Measurements from ENCODE around the gene CACNA1B. TPM values are rescaled to one million over a fixed set of nuclear protein-coding genes. Genes with fewer than 3 reads are reported as not detected.

The CACNA1B gene
- polyA plus RNA-seq, 4 donors = under 0.01 to 0.91 (median 0.18) TPM; not detected in 1

DNA sequence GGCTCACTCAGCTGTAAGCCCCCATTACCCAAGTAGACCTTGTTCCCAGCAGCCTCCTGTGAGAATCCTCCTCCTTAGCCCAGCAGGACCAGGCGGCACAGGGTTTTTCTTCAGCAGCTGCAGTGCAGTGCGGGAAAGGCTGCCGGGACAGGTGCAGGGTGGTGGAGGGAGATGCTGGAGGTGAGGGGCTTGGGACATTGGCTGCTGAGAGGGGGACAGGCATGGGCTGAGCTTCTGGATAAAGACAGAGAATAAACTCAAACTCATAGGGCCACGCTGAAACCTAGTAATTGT lies 174.7 kb downstream of the CACNA1B start:
- FAIRE-seq (no peak), DNase-seq (no peak)
- 91 to 94% (median 92%) methylated on average over 4 of the region's 4 CpGs for WGBS, 3 donors
- Histone ChIP-seq H3K36me3 (ENCODE audit: control insufficient read depth in 3 of 3, insufficient read depth in 2 of 3, low read depth in 1 of 3, low read length in 3 of 3) (no peaks in the 10 kb centered on the region), H3K4me1 (ENCODE audit: control insufficient read depth in 3 of 3, insufficient read depth in 2 of 3, low read depth in 1 of 3, low read length in 2 of 3) (no peaks in the 10 kb centered on the region), H3K27me3 (ENCODE audit: control insufficient read depth in 3 of 3, insufficient read depth in 3 of 3, low read length in 3 of 3) (no peaks in the 10 kb centered on the region), H3K9me3 (ENCODE audit: control insufficient read depth in 2 of 2, insufficient read depth in 1 of 2, low read depth in 1 of 2, low read length in 1 of 2) (no peaks in the 10 kb centered on the region), H3K27ac (ENCODE audit: low read depth in 1 of 3, low read length in 2 of 3) (no peak overlapping the region), H3K4me3 (ENCODE audit: low read depth in 1 of 3, low read length in 3 of 3) (no peak overlapping the region)

DNA sequence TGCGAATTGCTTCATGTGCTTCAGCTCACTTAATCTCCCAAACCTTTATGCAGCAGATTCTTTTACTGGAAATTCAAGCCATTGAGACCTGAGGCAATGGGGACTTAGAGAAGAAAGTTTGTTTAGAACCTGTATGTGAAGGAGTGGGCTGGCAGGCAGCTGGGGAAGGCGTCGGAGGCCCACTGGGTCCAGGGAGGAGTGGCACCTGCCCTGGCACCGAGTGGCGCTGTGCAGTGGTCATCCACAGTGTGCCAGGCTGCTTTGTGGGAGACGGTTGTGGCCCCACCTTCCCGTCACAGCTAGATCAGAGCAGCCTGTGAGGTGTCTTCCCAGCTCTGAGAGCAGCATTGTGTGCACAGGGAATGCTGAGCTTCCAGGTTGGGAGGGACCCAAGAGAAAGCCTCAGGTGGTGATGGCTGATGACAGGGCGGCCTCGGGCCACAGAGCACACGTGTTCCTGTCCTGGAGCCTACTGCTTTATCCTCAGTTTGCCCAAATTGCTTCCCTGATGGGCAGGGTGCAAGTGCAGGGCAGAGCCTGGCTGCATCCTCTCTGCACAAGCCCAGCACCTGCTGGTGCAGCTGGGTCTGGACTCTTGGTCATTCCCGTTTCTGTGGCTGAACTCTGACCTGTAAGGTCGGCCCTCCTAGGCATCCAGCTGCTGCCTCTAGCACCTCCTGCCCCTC lies 175.2 kb downstream of the CACNA1B start:
- Histone ChIP-seq H3K9me3 (ENCODE audit: control insufficient read depth in 2 of 2, insufficient read depth in 1 of 2, low read depth in 1 of 2, low read length in 1 of 2) (no peaks in the 10 kb centered on the region), H3K27me3 (ENCODE audit: control insufficient read depth in 3 of 3, insufficient read depth in 3 of 3, low read length in 3 of 3) (no peaks in the 10 kb centered on the region), H3K27ac (ENCODE audit: low read depth in 1 of 3, low read length in 2 of 3) (no peak overlapping the region), H3K4me3 (ENCODE audit: low read depth in 1 of 3, low read length in 3 of 3) (no peak overlapping the region), H3K36me3 (ENCODE audit: control insufficient read depth in 3 of 3, insufficient read depth in 2 of 3, low read depth in 1 of 3, low read length in 3 of 3) (no peaks in the 10 kb centered on the region), H3K4me1 (ENCODE audit: control insufficient read depth in 3 of 3, insufficient read depth in 2 of 3, low read depth in 1 of 3, low read length in 2 of 3) (no peaks in the 10 kb centered on the region)
- WGBS, 3 donors = 65 to 78% (median 68%) methylated on average over 12 of the region's 12 CpGs
- DNase-seq (no peak), FAIRE-seq (no peak)

DNA sequence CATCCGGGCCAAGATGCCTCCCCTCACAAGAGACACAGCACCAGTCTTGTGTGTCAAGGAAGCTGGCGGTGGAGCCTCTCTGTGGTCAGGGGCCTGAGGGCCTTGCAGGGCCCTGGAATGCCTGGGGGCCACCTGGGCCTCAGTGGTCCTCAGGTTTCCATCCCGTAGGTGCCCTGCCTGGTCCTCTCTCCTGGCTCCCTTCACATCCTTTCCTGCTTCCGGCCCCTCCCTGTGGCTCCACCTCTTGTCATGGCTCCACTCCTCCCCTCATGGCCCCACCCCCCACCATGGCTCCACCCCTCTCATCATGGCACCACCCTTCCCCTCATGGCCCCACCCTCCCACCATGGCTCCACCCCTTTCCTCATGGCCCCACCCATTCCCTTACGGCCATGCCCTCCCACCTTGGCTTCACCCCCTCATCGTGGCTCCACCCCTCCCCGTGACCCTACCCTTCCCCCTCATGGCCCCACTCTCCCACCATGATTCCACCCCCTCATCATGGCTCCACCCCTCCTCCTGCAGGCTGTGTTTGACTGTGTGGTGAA lies 175.8 kb downstream of the CACNA1B start:
- Histone ChIP-seq H3K36me3 (ENCODE audit: control insufficient read depth in 3 of 3, insufficient read depth in 2 of 3, low read depth in 1 of 3, low read length in 3 of 3) (no peaks in the 10 kb centered on the region), H3K27ac (ENCODE audit: low read depth in 1 of 3, low read length in 2 of 3) (no peak overlapping the region), H3K27me3 (ENCODE audit: control insufficient read depth in 3 of 3, insufficient read depth in 3 of 3, low read length in 3 of 3) (no peaks in the 10 kb centered on the region), H3K9me3 (ENCODE audit: control insufficient read depth in 2 of 2, insufficient read depth in 1 of 2, low read depth in 1 of 2, low read length in 1 of 2) (no peaks in the 10 kb centered on the region), H3K4me3 (ENCODE audit: low read depth in 1 of 3, low read length in 3 of 3) (no peak overlapping the region), H3K4me1 (ENCODE audit: control insufficient read depth in 3 of 3, insufficient read depth in 2 of 3, low read depth in 1 of 3, low read length in 2 of 3) (no peaks in the 10 kb centered on the region)
- FAIRE-seq (no peak), DNase-seq (no peak)
- WGBS, 3 donors = 60 to 67% (median 66%) methylated on average over 6 to 7 of the region's 7 CpGs

DNA sequence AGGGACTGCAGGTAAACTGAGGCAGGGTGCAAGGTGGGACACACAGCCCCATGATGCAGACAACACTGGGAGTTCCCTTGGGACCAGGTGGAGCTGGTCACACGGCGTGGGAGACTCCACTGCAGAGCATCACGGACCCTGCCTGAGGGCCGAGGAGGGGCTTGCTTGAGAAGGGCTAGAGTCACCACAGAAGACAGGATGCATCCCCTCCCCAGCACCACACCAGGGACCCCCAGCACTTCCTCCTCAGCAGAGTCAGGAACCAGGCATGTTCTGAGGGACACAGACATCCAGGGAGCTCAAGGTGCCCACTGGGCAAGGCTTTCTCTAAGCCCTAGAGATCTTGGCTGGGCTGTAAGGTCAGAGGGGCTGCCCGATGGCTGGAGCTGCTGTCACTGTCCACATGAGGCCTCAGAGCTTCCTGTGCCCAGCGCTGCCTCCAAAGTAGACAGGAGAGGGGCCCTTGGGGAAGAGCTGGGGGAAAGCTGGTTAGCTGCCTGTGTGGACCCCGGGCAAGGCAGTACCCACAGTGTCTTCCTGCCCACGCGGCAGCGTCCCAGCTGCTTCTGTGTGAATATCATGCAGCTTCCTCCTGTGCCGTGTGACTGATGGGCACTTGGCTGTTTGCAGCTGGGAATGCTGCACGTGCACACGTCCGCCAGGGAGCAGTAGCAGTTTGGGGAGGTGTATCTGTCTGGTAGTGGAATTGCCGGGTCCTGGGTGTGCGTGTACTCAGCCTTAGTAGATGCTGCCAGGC lies 176.6 kb downstream of the CACNA1B start:
- WGBS, 3 donors = 55 to 71% (median 58%) methylated on average over 16 of the region's 16 CpGs
- Histone ChIP-seq H3K4me3 (ENCODE audit: low read depth in 1 of 3, low read length in 3 of 3) (no peak overlapping the region), H3K4me1 (ENCODE audit: control insufficient read depth in 3 of 3, insufficient read depth in 2 of 3, low read depth in 1 of 3, low read length in 2 of 3) (no peaks in the 10 kb centered on the region), H3K27ac (ENCODE audit: low read depth in 1 of 3, low read length in 2 of 3) (no peak overlapping the region), H3K36me3 (ENCODE audit: control insufficient read depth in 3 of 3, insufficient read depth in 2 of 3, low read depth in 1 of 3, low read length in 3 of 3) (no peaks in the 10 kb centered on the region), H3K27me3 (ENCODE audit: control insufficient read depth in 3 of 3, insufficient read depth in 3 of 3, low read length in 3 of 3) (no peaks in the 10 kb centered on the region), H3K9me3 (ENCODE audit: control insufficient read depth in 2 of 2, insufficient read depth in 1 of 2, low read depth in 1 of 2, low read length in 1 of 2) (no peaks in the 10 kb centered on the region)
- FAIRE-seq (no peak), DNase-seq (no peak)

DNA sequence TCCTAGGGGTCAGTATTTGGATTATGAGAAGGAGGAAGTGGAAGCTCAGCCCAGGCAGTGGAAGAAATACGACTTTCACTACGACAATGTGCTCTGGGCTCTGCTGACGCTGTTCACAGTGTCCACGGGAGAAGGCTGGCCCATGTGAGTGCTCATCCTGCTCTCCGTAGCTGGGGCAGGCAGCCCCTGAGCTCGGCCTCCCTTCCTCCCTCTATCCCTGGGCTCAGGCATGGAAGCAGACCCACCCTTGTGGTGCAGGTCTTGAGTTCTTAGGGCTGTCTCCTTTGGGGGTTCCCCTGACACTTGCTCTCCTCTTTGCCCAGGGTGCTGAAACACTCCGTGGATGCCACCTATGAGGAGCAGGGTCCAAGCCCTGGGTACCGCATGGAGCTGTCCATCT lies 180.1 kb downstream of the CACNA1B start:
- H3K27me3 ChIP-seq (ENCODE audit: control insufficient read depth in 3 of 3, insufficient read depth in 3 of 3, low read length in 3 of 3) = no peaks in the 10 kb centered on the region
- no peaks in the 10 kb centered on the region for H3K4me1 ChIP-seq (ENCODE audit: control insufficient read depth in 3 of 3, insufficient read depth in 2 of 3, low read depth in 1 of 3, low read length in 2 of 3)
- WGBS, 3 donors = 68 to 74% (median 69%) methylated on average over 8 of the region's 8 CpGs
- H3K4me3 ChIP-seq (ENCODE audit: low read depth in 1 of 3, low read length in 3 of 3) = no peak overlapping the region
- H3K27ac ChIP-seq (ENCODE audit: low read depth in 1 of 3, low read length in 2 of 3) = no peak overlapping the region
- H3K36me3 ChIP-seq (ENCODE audit: control insufficient read depth in 3 of 3, insufficient read depth in 2 of 3, low read depth in 1 of 3, low read length in 3 of 3) = no peaks in the 10 kb centered on the region
- H3K9me3 ChIP-seq (ENCODE audit: control insufficient read depth in 2 of 2, insufficient read depth in 1 of 2, low read depth in 1 of 2, low read length in 1 of 2) = no peaks in the 10 kb centered on the region
- DNase-seq (no peak), FAIRE-seq (no peak)

DNA sequence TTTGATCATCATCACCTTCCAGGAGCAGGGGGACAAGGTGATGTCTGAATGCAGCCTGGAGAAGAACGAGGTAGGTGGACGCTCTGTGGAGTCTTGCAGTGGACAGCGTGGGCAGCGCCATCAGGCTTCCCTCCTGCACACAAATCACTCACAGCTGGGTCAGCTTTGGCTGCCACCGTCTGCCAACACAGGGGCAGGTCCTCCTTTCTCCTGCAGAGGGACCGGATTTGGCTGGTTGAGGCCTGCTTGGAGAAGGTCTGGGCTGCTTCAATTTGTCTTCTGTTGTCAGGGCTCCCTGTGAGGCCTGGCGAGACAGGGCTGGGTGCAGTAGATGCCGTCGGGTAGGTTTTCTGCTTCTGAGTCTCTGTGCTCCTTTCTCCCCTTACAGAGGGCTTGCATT lies 180.6 kb downstream of the CACNA1B start:
- H3K36me3 ChIP-seq (ENCODE audit: control insufficient read depth in 3 of 3, insufficient read depth in 2 of 3, low read depth in 1 of 3, low read length in 3 of 3) = no peaks in the 10 kb centered on the region
- no peaks in the 10 kb centered on the region for H3K9me3 ChIP-seq (ENCODE audit: control insufficient read depth in 2 of 2, insufficient read depth in 1 of 2, low read depth in 1 of 2, low read length in 1 of 2)
- 85 to 89% (median 89%) methylated on average over 9 of the region's 9 CpGs for WGBS, 3 donors
- DNase-seq (no peak), FAIRE-seq (no peak)
- H3K27ac ChIP-seq (ENCODE audit: low read depth in 1 of 3, low read length in 2 of 3) = no peak overlapping the region
- H3K27me3 ChIP-seq (ENCODE audit: control insufficient read depth in 3 of 3, insufficient read depth in 3 of 3, low read length in 3 of 3) = no peaks in the 10 kb centered on the region
- H3K4me1 ChIP-seq (ENCODE audit: control insufficient read depth in 3 of 3, insufficient read depth in 2 of 3, low read depth in 1 of 3, low read length in 2 of 3) = no peaks in the 10 kb centered on the region
- no peak overlapping the region for H3K4me3 ChIP-seq (ENCODE audit: low read depth in 1 of 3, low read length in 3 of 3)

DNA sequence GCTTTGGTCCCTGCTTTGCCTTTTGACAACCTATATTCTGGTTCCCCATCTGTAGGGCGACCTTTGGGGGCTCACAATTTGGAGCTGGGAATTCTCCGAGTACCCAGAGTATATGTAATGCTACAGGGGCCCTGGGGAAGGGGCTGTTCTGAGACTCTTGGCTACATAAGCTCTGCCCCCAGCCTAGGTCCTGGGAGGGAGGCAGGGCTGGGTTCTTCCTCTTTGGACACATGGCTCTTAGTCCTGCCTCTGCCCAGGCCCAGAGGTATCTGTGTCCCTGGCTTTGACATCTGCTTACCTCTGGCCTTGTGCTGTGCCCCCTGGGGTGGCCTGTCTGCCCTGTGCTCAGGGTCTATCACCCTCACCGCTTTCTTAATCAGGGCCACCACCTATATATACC lies 181.6 kb downstream of the CACNA1B start:
- 62 to 80% (median 79%) methylated on average over 3 of the region's 3 CpGs for WGBS, 3 donors
- DNase-seq = no peak

DNA sequence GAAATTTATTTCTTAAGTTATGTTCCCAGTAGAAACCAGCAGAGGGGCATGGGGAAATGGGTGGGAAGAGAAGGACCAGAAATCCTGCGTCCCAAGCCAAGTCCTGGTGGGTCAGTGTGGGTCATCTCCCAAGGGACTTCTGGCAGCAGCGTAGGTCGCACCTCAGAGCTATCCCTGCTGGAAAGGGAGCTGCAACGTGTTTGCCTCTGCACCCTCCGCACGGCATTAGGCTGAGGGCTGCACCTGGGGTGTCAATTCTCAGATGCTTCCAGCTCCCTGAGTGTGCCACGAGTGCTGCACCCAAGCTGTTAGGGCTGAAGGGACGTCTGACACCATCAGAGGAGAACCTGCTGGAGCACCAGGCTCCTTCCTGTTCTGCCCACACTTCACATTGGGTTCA lies 182.8 kb downstream of the CACNA1B start:
- whole genome bisulfite sequencing, 3 donors = 69 to 79% (median 77%) methylated on average over 8 of the region's 8 CpGs
- no peaks in the 10 kb centered on the region for H3K27me3 ChIP-seq (ENCODE audit: control insufficient read depth in 3 of 3, insufficient read depth in 3 of 3, low read length in 3 of 3)
- no peak for FAIRE-seq
- DNase-seq = no peak
- no peak overlapping the region for H3K27ac ChIP-seq (ENCODE audit: low read depth in 1 of 3, low read length in 2 of 3)
- H3K4me3 ChIP-seq (ENCODE audit: low read depth in 1 of 3, low read length in 3 of 3) = no peak overlapping the region
- H3K9me3 ChIP-seq (ENCODE audit: control insufficient read depth in 2 of 2, insufficient read depth in 1 of 2, low read depth in 1 of 2, low read length in 1 of 2) = no peaks in the 10 kb centered on the region
- H3K4me1 ChIP-seq (ENCODE audit: control insufficient read depth in 3 of 3, insufficient read depth in 2 of 3, low read depth in 1 of 3, low read length in 2 of 3) = no peaks in the 10 kb centered on the region
- no peaks in the 10 kb centered on the region for H3K36me3 ChIP-seq (ENCODE audit: control insufficient read depth in 3 of 3, insufficient read depth in 2 of 3, low read depth in 1 of 3, low read length in 3 of 3)

More for the DNA sequence above, 181.6 kb downstream of the CACNA1B start:
- Histone ChIP-seq H3K4me1 (ENCODE audit: control insufficient read depth in 3 of 3, insufficient read depth in 2 of 3, low read depth in 1 of 3, low read length in 2 of 3) (no peaks in the 10 kb centered on the region), H3K27ac (ENCODE audit: low read depth in 1 of 3, low read length in 2 of 3) (no peak overlapping the region), H3K27me3 (ENCODE audit: control insufficient read depth in 3 of 3, insufficient read depth in 3 of 3, low read length in 3 of 3) (no peaks in the 10 kb centered on the region), H3K9me3 (ENCODE audit: control insufficient read depth in 2 of 2, insufficient read depth in 1 of 2, low read depth in 1 of 2, low read length in 1 of 2) (no peaks in the 10 kb centered on the region), H3K4me3 (ENCODE audit: low read depth in 1 of 3, low read length in 3 of 3) (no peak overlapping the region), H3K36me3 (ENCODE audit: control insufficient read depth in 3 of 3, insufficient read depth in 2 of 3, low read depth in 1 of 3, low read length in 3 of 3) (no peaks in the 10 kb centered on the region)
- FAIRE-seq = no peak
